Type B pancreatic cell (in vitro differentiated cells): ENCODE data around the gene EPHA8. TPM values are rescaled to one million over a fixed set of nuclear protein-coding genes. Genes with fewer than 3 reads are reported as not detected.

Experiments used
- DNase-seq: peaks from one replicate; pipeline ENCODE4 v3.0.0; 2021; ENCODE audit warnings: mixed read lengths; ENCODE audit not compliant: unreplicated experiment; ENCODE audit errors: extremely low spot score
- H3K27ac Mint-ChIP-seq: 2 replicates; pipeline ENCODE4 v1.8.0; 2021; ENCODE audit warnings: mild to moderate bottlenecking, mixed read lengths
- H3K27me3 Mint-ChIP-seq: 2 replicates; pipeline ENCODE4 v1.8.0; 2021; ENCODE audit warnings: mixed read lengths
- H3K36me3 Mint-ChIP-seq: 2 replicates; pipeline ENCODE4 v1.8.0; 2021; ENCODE audit warnings: mixed read lengths
- H3K4me1 Mint-ChIP-seq: one replicate; pipeline ENCODE4 v1.8.0; 2021; ENCODE audit warnings: mixed read lengths; ENCODE audit not compliant: unreplicated experiment
- H3K4me3 Mint-ChIP-seq: 2 replicates; pipeline ENCODE4 v1.8.0; 2021; ENCODE audit warnings: mild to moderate bottlenecking, mixed read lengths
- H3K9me3 Mint-ChIP-seq: 2 replicates; pipeline ENCODE4 v1.8.0; 2021; ENCODE audit warnings: mixed read lengths
- total RNA-seq: library from RNA; stranded (reverse); gene quantifications from 2 replicates; pipeline ENCODE4 v1.2.1, GENCODE V29; 2021; ENCODE audit warnings: low replicate concordance
- TF ChIP-seq, protein P1 (sequence below): fragments of 200-600 bp; sonication (generic); conservative IDR thresholded peaks from 2 replicates; pipeline ENCODE4 v1.5.0; 2021; ENCODE audit warnings: antibody characterized with exemption, mild to moderate bottlenecking

EPHA8 gene
- total RNA-seq, 1 donor from 2014 or later: 0.46 TPM

DNA sequence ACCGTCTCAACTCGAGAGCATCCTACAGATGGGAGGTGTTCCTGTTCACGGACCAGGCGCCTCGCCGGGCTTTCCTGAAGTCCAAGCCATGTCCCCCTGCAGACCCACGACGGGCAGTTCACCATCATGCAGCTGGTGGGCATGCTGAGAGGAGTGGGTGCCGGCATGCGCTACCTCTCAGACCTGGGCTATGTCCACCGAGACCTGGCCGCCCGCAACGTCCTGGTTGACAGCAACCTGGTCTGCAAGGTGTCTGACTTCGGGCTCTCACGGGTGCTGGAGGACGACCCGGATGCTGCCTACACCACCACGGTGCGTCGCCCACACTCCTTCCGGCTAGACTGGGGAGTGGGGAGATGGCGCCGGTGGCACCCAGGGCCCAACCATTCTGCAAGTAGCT lies 35.4 kb downstream of the EPHA8 start:
- peaks cover 33% of the 10 kb centered on the region for H3K27me3 Mint-ChIP-seq
- H3K4me1 Mint-ChIP-seq: no peaks in the 10 kb centered on the region
- no peaks in the 10 kb centered on the region for H3K36me3 Mint-ChIP-seq
- no peaks in the 10 kb centered on the region for H3K9me3 Mint-ChIP-seq
- no peak for DNase-seq
- H3K4me3 Mint-ChIP-seq: no peak overlapping the region
- TF ChIP-seq, protein P1, sequence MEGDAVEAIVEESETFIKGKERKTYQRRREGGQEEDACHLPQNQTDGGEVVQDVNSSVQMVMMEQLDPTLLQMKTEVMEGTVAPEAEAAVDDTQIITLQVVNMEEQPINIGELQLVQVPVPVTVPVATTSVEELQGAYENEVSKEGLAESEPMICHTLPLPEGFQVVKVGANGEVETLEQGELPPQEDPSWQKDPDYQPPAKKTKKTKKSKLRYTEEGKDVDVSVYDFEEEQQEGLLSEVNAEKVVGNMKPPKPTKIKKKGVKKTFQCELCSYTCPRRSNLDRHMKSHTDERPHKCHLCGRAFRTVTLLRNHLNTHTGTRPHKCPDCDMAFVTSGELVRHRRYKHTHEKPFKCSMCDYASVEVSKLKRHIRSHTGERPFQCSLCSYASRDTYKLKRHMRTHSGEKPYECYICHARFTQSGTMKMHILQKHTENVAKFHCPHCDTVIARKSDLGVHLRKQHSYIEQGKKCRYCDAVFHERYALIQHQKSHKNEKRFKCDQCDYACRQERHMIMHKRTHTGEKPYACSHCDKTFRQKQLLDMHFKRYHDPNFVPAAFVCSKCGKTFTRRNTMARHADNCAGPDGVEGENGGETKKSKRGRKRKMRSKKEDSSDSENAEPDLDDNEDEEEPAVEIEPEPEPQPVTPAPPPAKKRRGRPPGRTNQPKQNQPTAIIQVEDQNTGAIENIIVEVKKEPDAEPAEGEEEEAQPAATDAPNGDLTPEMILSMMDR: no peak
- no peak overlapping the region for H3K27ac Mint-ChIP-seq

DNA sequence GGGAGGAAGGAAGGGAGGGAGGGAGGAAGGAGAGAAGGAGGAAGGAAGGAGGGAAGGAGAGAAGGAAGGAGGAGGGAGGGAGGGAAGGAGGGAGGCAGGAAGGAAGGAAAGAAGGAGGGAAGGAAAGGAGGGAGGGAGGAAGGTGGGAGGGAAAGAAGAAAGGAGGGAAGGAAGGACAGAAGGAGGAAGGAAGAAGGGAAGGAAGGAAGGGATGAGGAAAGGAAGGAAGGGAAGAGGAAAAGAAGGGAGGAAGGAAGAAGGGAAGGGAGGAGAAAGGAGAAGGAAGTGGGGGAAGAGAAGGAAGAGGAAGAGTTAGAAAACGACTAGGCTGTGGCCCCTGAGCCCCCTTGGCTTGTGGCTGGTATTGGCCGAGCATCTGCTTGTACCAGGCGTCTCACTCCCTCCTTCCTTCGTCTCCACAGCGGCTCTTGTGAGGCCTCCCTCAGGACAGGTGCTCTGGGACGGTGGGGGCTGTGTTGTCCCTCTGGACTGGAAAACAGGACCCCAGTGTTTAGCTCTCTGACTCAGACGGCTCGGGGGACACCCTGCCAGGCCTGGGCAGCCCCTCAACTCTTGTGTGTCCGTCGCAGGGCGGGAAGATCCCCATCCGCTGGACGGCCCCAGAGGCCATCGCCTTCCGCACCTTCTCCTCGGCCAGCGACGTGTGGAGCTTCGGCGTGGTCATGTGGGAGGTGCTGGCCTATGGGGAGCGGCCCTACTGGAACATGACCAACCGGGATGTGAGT lies 37.0 kb downstream of the EPHA8 start:
- TF ChIP-seq, protein P1: no peak
- H3K27ac Mint-ChIP-seq: no peak overlapping the region
- H3K4me3 Mint-ChIP-seq: no peak overlapping the region
- no peaks in the 10 kb centered on the region for H3K36me3 Mint-ChIP-seq
- no peaks in the 10 kb centered on the region for H3K9me3 Mint-ChIP-seq
- no peak for DNase-seq
- H3K4me1 Mint-ChIP-seq: no peaks in the 10 kb centered on the region
- peaks cover 44% of the 10 kb centered on the region for H3K27me3 Mint-ChIP-seq

DNA sequence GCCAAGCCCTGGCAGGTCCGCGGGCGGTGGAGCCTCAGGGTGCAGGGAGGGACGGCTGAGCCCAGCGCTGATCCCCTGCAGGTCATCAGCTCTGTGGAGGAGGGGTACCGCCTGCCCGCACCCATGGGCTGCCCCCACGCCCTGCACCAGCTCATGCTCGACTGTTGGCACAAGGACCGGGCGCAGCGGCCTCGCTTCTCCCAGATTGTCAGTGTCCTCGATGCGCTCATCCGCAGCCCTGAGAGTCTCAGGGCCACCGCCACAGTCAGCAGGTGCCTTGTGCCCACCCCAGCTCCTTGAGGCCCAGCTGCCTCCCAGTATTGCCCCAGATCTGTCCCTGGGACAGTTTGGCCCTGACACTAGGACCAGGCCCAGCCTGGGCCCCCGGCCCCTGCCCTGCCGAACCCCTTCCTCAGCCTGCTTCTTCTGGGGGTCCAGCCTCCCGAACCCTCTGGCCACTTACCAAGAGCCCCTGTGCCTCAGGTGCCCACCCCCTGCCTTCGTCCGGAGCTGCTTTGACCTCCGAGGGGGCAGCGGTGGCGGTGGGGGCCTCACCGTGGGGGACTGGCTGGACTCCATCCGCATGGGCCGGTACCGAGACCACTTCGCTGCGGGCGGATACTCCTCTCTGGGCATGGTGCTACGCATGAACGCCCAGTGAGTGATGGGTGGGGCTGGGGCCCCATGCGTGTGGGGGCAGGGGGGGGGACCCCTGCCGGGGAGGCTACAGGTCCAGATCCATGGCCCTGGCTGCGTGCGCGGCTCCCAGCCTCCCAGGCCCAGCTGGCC lies 37.7 kb downstream of the EPHA8 start:
- Mint-ChIP-seq H3K4me1 (no peaks in the 10 kb centered on the region), H3K36me3 (no peaks in the 10 kb centered on the region), H3K9me3 (no peaks in the 10 kb centered on the region), H3K4me3 (no peak overlapping the region), H3K27ac (no peak overlapping the region), H3K27me3 (peaks cover 49% of the 10 kb centered on the region)
- DNase-seq: no peak
- TF ChIP-seq, protein P1: no peak

DNA sequence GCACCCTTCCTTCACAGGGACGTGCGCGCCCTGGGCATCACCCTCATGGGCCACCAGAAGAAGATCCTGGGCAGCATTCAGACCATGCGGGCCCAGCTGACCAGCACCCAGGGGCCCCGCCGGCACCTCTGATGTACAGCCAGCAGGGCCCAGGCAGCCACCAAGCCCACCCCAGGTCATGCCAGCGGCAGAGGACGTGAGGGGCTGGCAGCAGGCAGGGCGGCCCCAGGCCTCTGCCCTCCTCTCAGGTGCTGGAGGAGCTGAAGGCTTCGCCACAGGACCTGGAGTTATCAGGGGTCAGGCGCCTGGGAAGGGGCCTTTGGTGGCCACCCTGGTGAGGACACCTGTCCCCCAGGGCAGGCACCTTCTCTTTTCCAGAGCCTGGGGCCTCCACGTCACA lies 38.3 kb downstream of the EPHA8 start:
- Mint-ChIP-seq H3K4me1 (no peaks in the 10 kb centered on the region), H3K27ac (no peak overlapping the region), H3K4me3 (no peak overlapping the region), H3K9me3 (no peaks in the 10 kb centered on the region), H3K36me3 (no peaks in the 10 kb centered on the region), H3K27me3 (peaks cover 55% of the 10 kb centered on the region)
- no peak for DNase-seq
- TF ChIP-seq, protein P1: no peak

DNA sequence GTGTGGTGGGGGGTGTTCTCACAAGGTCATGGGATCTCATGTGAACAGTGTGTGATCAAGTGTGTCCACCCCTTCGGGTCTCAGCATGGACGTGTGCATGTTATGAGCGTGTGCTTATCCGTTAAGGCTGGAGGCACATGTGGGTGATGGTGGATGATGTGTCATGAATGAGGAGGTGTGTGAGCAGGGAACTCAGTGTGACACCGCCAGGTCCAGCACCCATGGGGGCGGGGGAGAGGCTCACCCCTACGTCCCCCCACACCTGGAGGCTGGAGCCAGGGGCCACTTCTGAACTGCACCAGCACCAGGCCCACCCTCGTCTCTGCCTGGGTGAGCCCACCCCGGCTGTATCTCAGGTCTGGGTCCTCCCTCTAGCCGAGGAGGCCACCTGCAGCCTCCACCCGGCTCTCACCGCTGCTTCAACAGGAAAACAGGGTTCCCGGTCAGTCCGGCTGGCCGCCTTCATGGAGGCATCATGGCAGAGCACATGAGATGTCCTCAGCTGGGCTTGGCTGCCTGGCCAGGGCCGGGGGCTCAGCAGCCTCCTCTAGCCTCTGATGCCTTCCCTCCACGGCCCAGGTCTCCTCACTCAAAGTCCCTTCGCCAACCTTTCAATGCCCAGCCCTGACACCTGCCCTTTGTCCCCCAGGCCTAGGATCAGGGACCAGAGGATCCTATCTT lies 38.9 kb downstream of the EPHA8 start:
- DNase-seq: no peak
- Mint-ChIP-seq H3K4me1 (no peaks in the 10 kb centered on the region), H3K27ac (no peak overlapping the region), H3K9me3 (no peaks in the 10 kb centered on the region), H3K27me3 (peaks cover 57% of the 10 kb centered on the region), H3K36me3 (no peaks in the 10 kb centered on the region), H3K4me3 (no peak overlapping the region)
- TF ChIP-seq, protein P1: no peak
